Lung (tissue), 12 donors: ENCODE measurements around the gene SPATA7. TPM values are rescaled to one million over a fixed set of nuclear protein-coding genes. Genes with fewer than 3 reads are reported as not detected.

Experiments used
- ATAC-seq: fragments of 200-7000 bp; cut with Tn5 transposase; one replicate; pipeline ENCODE4 v1.9.1; 2020; ENCODE audit warnings: moderate number of reproducible peaks; ENCODE audit not compliant: insufficient read depth, low FRiP score
- DNase-seq, 3 donors: peaks; one replicate each; pipeline ENCODE4 v3.0.0-alpha.2; 2013 to 2017
- H3K27ac ChIP-seq, 2 donors: one replicate each; pipeline ENCODE4 v1.5.1; 2013; ENCODE audit warnings: mild to moderate bottlenecking in 2 of 2, moderate library complexity in 2 of 2, control low read depth in 1 of 2, inconsistent platforms in 1 of 2, low read depth in 1 of 2, low read length in 1 of 2
- H3K27me3 ChIP-seq, 3 donors: one replicate each; pipeline ENCODE4 v1.5.1; 2013; ENCODE audit warnings: low read length in 2 of 3; ENCODE audit not compliant: control insufficient read depth in 3 of 3, insufficient read depth in 3 of 3
- H3K36me3 ChIP-seq, 4 donors: one replicate each; pipeline ENCODE4 v1.5.1; 2013; ENCODE audit warnings: low read length in 4 of 4, mild to moderate bottlenecking in 1 of 4, moderate library complexity in 1 of 4; ENCODE audit not compliant: control insufficient read depth in 4 of 4, insufficient read depth in 4 of 4
- H3K4me1 ChIP-seq, 5 donors: one replicate each; pipeline ENCODE4 v1.5.1; 2013; ENCODE audit warnings: low read length in 5 of 5, mild to moderate bottlenecking in 2 of 5, moderate library complexity in 1 of 5; ENCODE audit not compliant: control insufficient read depth in 5 of 5, insufficient read depth in 5 of 5
- H3K4me3 ChIP-seq: one replicate; pipeline ENCODE4 v1.5.1; 2013; ENCODE audit warnings: mild to moderate bottlenecking, control low read depth, moderate library complexity
- H3K9ac ChIP-seq, 2 donors: one replicate each; pipeline ENCODE4 v1.5.1; 2013; ENCODE audit warnings: low read length in 2 of 2, control low read depth in 1 of 2; ENCODE audit not compliant: insufficient read depth in 1 of 2
- H3K9me3 ChIP-seq, 4 donors: one replicate each; pipeline ENCODE4 v1.5.1; 2013; ENCODE audit warnings: low read length in 3 of 4, mild to moderate bottlenecking in 1 of 4, moderate library complexity in 1 of 4; ENCODE audit not compliant: control insufficient read depth in 4 of 4, insufficient read depth in 3 of 4
- CTCF ChIP-seq: IDR thresholded peaks from 2 replicates; pipeline ENCODE4 v1.5.1; 2012; ENCODE audit warnings: mild to moderate bottlenecking; ENCODE audit errors: control extremely low read depth, extremely low read depth
- WGBS, 2 donors: extraction: QIAGEN DNeasy Blood & Tissue Kit; methylation state at CpG; one replicate each; pipeline ENCODE4 v1.1.7; 2013; 5-methylcytosine and 5-hydroxymethylcytosine counted together
- polyA plus RNA-seq, 2 donors: library from polyadenylated mRNA; stranded (reverse); fragments of 200-250 nt; gene quantifications; one replicate each; pipeline ENCODE4 v1.2.1, GENCODE V29; 2013
- total RNA-seq, 2 donors: library from RNA; depleted of rRNA in 1 of 2; stranded (reverse); fragments of >200 nt in 1 of 2; gene quantifications; one replicate each; pipeline ENCODE4 v1.2.1, GENCODE V29; 2014 to 2021
- donor health status: control.
- donor health status: control.
- donor health status: Bipolar disorder and iron deficiency.
- donor health status: healthy.
- donor health status: DM: yes; HTN: yes; CAD: no.

The SPATA7 gene
- total and polyA plus RNA-seq, 4 donors, result 4.3 to 34.0 (median 9.7) TPM

- 81 to 97% methylated on average over 3 of the region's 3 CpGs for WGBS, 2 donors
- no peak for TF ChIP-seq CTCF
- no peaks in the 10 kb centered on the region for H3K27me3 ChIP-seq
Measured at GRCh38 chr14:88420187-88420586, 34.7 kb downstream of the SPATA7 start.

GRCh38 chr14:88421286-88421685, 35.8 kb downstream of the SPATA7 start:
- WGBS, 2 donors, result 95 to 96% methylated on average over 4 of the region's 4 CpGs
- H3K36me3 ChIP-seq, result peaks cover 1 to 16% (median 12%) of the 10 kb centered on the region in 4 donors
- no peaks in the 10 kb centered on the region for H3K4me1 ChIP-seq
- no peak for TF ChIP-seq CTCF
- DNase-seq (no peak), ATAC-seq (no peak)
- no peak overlapping the region for H3K27ac ChIP-seq
- no peak overlapping the region for H3K4me3 ChIP-seq
- no peak overlapping the region for H3K9ac ChIP-seq
- peaks cover 0 to 5% (median 1%) of the 10 kb centered on the region in 4 donors for H3K9me3 ChIP-seq
- no peaks in the 10 kb centered on the region for H3K27me3 ChIP-seq

More at GRCh38 chr14:88420187-88420586, 34.7 kb downstream of the SPATA7 start:
- ATAC-seq (no peak), DNase-seq (no peak)
- peaks cover 0 to 10% (median 5%) of the 10 kb centered on the region in 4 donors for H3K9me3 ChIP-seq
- H3K27ac ChIP-seq, result no peak overlapping the region
- H3K9ac ChIP-seq, result no peak overlapping the region
- H3K36me3 ChIP-seq, result peaks cover 0 to 23% (median 16%) of the 10 kb centered on the region in 4 donors
- no peak overlapping the region for H3K4me3 ChIP-seq
- no peaks in the 10 kb centered on the region for H3K4me1 ChIP-seq

GRCh38 chr14:88422047-88422446, 36.6 kb downstream of the SPATA7 start:
- no peak for TF ChIP-seq CTCF
- peaks cover 0 to 5% (median 1%) of the 10 kb centered on the region in 4 donors for H3K9me3 ChIP-seq
- H3K4me3 ChIP-seq, result no peak overlapping the region
- no peak for DNase-seq
- H3K27ac ChIP-seq, result no peak overlapping the region
- no peaks in the 10 kb centered on the region for H3K4me1 ChIP-seq
- no peak overlapping the region for H3K9ac ChIP-seq
- H3K36me3 ChIP-seq, result peaks cover 2 to 17% (median 11%) of the 10 kb centered on the region in 4 donors
- ATAC-seq, result no peak
- H3K27me3 ChIP-seq, result no peaks in the 10 kb centered on the region
